H1 (cell line): ENCODE data around the gene ELMO3. TPM values are rescaled to one million over a fixed set of nuclear protein-coding genes. Genes with fewer than 3 reads are reported as not detected.

Experiments
- CTCF ChIA-PET: fragments of 300-600 bp; sonication (Branson Sonifier 250); formaldehyde crosslinking; loops from one replicate; lab custom pipeline; 2021; ENCODE audit not compliant: partially characterized antibody; lab: Charles Lee
- POLR2A ChIA-PET: fragments of 300-600 bp; sonication (Branson Sonifier 250); formaldehyde crosslinking; loops from one replicate; lab custom pipeline; 2021; ENCODE audit warnings: inconsistent platforms; ENCODE audit not compliant: partially characterized antibody; lab: Charles Lee
- DNase-seq, 2 experiments: peaks; one replicate each; pipeline versions ENCODE4 v3.0.0 to v3.0.0-alpha.2; 2010 to 2022; ENCODE audit warnings: low spot score in 2 of 2, low read depth in 1 of 2, mixed read lengths in 1 of 2
- FAIRE-seq: peaks from 2 replicates; lab custom pipeline; 2011; peaks lifted over from hg19 to GRCh38; lab: Jason Lieb, UNC
- H2AFZ ChIP-seq: 2 replicates; pipeline ENCODE4 v1.8.1; 2012; ENCODE audit warnings: low read length, inconsistent platforms
- H2AK5ac ChIP-seq: 2 replicates; pipeline ENCODE4 v1.6.1; 2013; ENCODE audit warnings: low read depth, low read length
- H2BK120ac ChIP-seq: replicated peaks from 2 replicates; pipeline ENCODE3; 2013; ENCODE audit warnings: low read depth, low read length, inconsistent platforms
- H2BK12ac ChIP-seq: 2 replicates; pipeline ENCODE4 v1.6.1; 2013; ENCODE audit warnings: low read depth, low read length
- H2BK15ac ChIP-seq: 2 replicates; pipeline ENCODE4 v1.6.1; 2013; ENCODE audit warnings: low read length
- H2BK20ac ChIP-seq: 2 replicates; pipeline ENCODE4 v1.6.1; 2013; ENCODE audit warnings: low read length
- H2BK5ac ChIP-seq: 2 replicates; pipeline ENCODE4 v1.6.1; 2013; ENCODE audit warnings: low read depth, low read length
- H3K14ac ChIP-seq: 2 replicates; pipeline ENCODE4 v1.6.1; 2013; ENCODE audit warnings: inconsistent platforms; ENCODE audit not compliant: insufficient read length
- H3K18ac ChIP-seq: 2 replicates; pipeline ENCODE4 v1.6.1; 2013; ENCODE audit warnings: low read length; ENCODE audit errors: extremely low read depth
- H3K23ac ChIP-seq: 2 replicates; pipeline ENCODE4 v1.6.1; 2013; ENCODE audit warnings: inconsistent platforms; ENCODE audit not compliant: insufficient read length
- H3K23me2 ChIP-seq: 2 replicates; pipeline ENCODE4 v1.6.1; 2013; ENCODE audit warnings: low read depth, low read length
- H3K27ac ChIP-seq: 2 replicates; pipeline ENCODE4 v1.6.1; 2011; ENCODE audit warnings: low read depth, low read length, inconsistent platforms
- H3K27me3 ChIP-seq, 4 experiments: replicated peaks in 1 of 4; 1 replicate in 1 of 4; 2 replicates in 3 of 4; pipeline versions ENCODE4 v1.6.1 to v1.8.1; 2011 to 2013; ENCODE audit warnings: low read length in 3 of 4, mild to moderate bottlenecking in 3 of 4, inconsistent platforms in 2 of 4, mixed read lengths in 2 of 4, moderate library complexity in 1 of 4; ENCODE audit not compliant: control insufficient read depth in 3 of 4, insufficient read depth in 3 of 4; ENCODE audit errors: extremely low read depth in 1 of 4
- H3K36me3 ChIP-seq, 4 experiments: 2 replicates each; pipeline versions ENCODE4 v1.6.1 to v1.8.1; 2011 to 2013; ENCODE audit warnings: mild to moderate bottlenecking in 4 of 4, low read length in 3 of 4, moderate library complexity in 2 of 4, control low read depth in 1 of 4, inconsistent platforms in 1 of 4; ENCODE audit not compliant: insufficient read depth in 4 of 4, control insufficient read depth in 2 of 4
- H3K4ac ChIP-seq: replicated peaks from 2 replicates; pipeline ENCODE3; 2013; ENCODE audit warnings: low read length, low read depth, mixed read lengths, inconsistent platforms; ENCODE audit not compliant: insufficient read length
- H3K4me1 ChIP-seq, 4 experiments: replicated peaks in 1 of 4; 1 replicate in 1 of 4; 2 replicates in 3 of 4; pipeline versions ENCODE4 v1.6.1 to v1.8.1; 2011 to 2013; ENCODE audit warnings: low read length in 3 of 4, inconsistent platforms in 2 of 4, mixed read lengths in 1 of 4; ENCODE audit not compliant: insufficient read depth in 4 of 4, control insufficient read depth in 3 of 4
- H3K4me2 ChIP-seq, 2 experiments: 2 replicates each; pipeline versions ENCODE4 v1.6.1 to v1.8.1; 2011 to 2013; ENCODE audit warnings: low read depth in 2 of 2, low read length in 2 of 2, control low read depth in 1 of 2, inconsistent platforms in 1 of 2, mild to moderate bottlenecking in 1 of 2; ENCODE audit not compliant: insufficient read depth in 1 of 2
- H3K4me3 ChIP-seq, 4 experiments: fragments of 200-600, 300-600 bp in 1 of 4; sonication (generic), shearing (Covaris generic), sonication (Bioruptor Twin) in 1 of 4; 2 replicates each; pipeline versions ENCODE4 v1.5.1 to v1.8.1; 2011 to 2016; ENCODE audit warnings: low read length in 4 of 4, low read depth in 3 of 4, control low read depth in 2 of 4, inconsistent platforms in 2 of 4, mild to moderate bottlenecking in 2 of 4, mixed read lengths in 1 of 4, moderate library complexity in 1 of 4; ENCODE audit not compliant: insufficient read depth in 2 of 4; ENCODE audit errors: extremely low read depth in 1 of 4
- H3K56ac ChIP-seq: replicated peaks from 2 replicates; pipeline ENCODE3; 2013; ENCODE audit warnings: low read depth, mild to moderate bottlenecking, mixed read lengths, low read length, inconsistent platforms; ENCODE audit not compliant: insufficient read length
- H3K79me1 ChIP-seq: 2 replicates; pipeline ENCODE4 v1.6.1; 2013; ENCODE audit warnings: low read depth, low read length, control low read depth
- H3K79me2 ChIP-seq, 2 experiments: 2 replicates each; pipeline versions ENCODE4 v1.6.1 to v1.8.1; 2012 to 2013; ENCODE audit warnings: low read length in 2 of 2, mild to moderate bottlenecking in 2 of 2, inconsistent platforms in 1 of 2; ENCODE audit not compliant: insufficient read depth in 2 of 2, control insufficient read depth in 1 of 2
- H3K9ac ChIP-seq, 4 experiments: replicated peaks in 1 of 4; 1 replicate in 1 of 4; 2 replicates in 3 of 4; pipeline versions ENCODE4 v1.6.1 to v1.8.1; 2011 to 2013; ENCODE audit warnings: low read depth in 3 of 4, low read length in 3 of 4, control low read depth in 2 of 4, mild to moderate bottlenecking in 2 of 4, moderate library complexity in 2 of 4, inconsistent platforms in 1 of 4; ENCODE audit errors: extremely low read depth in 1 of 4
- H3K9me3 ChIP-seq, 2 experiments: 2 replicates each; pipeline versions ENCODE4 v1.6.1 to v1.8.1; 2012 to 2013; ENCODE audit warnings: mild to moderate bottlenecking in 2 of 2, moderate library complexity in 2 of 2, control low read depth in 1 of 2, inconsistent platforms in 1 of 2, low read depth in 1 of 2, low read length in 1 of 2, mixed read lengths in 1 of 2; ENCODE audit not compliant: insufficient read depth in 2 of 2
- H4K20me1 ChIP-seq, 2 experiments: replicated peaks in 1 of 2; 2 replicates each; pipeline versions ENCODE3 to v1.8.1; 2011 to 2013; ENCODE audit warnings: inconsistent platforms in 2 of 2, low read length in 2 of 2, mild to moderate bottlenecking in 1 of 2; ENCODE audit not compliant: insufficient read depth in 2 of 2, control insufficient read depth in 1 of 2
- H4K5ac ChIP-seq: 2 replicates; pipeline ENCODE4 v1.6.1; 2013; ENCODE audit warnings: low read length, low read depth, mixed read lengths, inconsistent platforms; ENCODE audit not compliant: insufficient read length
- H4K8ac ChIP-seq: 2 replicates; pipeline ENCODE4 v1.8.0; 2013; ENCODE audit warnings: mild to moderate bottlenecking, moderate library complexity, low read length, inconsistent platforms; ENCODE audit not compliant: insufficient read depth; ENCODE audit errors: extremely low read depth
- H4K91ac ChIP-seq: replicated peaks from 2 replicates; pipeline ENCODE3; 2013; ENCODE audit warnings: low read length, mixed read lengths, inconsistent platforms; ENCODE audit not compliant: insufficient read length
- POLR2A ChIP-seq, 2 experiments: IDR thresholded peaks; 1 replicate in 1 of 2; 2 replicates in 1 of 2; pipeline ENCODE4 v1.6.1; 2011; ENCODE audit warnings: low read depth in 2 of 2, low read length in 2 of 2, mild to moderate bottlenecking in 2 of 2; ENCODE audit errors: control extremely low read depth in 1 of 2
- POLR2AphosphoS5 ChIP-seq: IDR thresholded peaks from 2 replicates; pipeline ENCODE4 v1.6.1; 2011; ENCODE audit warnings: low read depth, low read length
- TCF12 ChIP-seq: IDR thresholded peaks from 2 replicates; pipeline ENCODE4 v1.6.1; 2011; ENCODE audit warnings: low read depth, mild to moderate bottlenecking, low read length
- WGBS, 2 experiments: shearing (Covaris generic) in 1 of 2; methylation state at CpG; one replicate each; pipeline versions ENCODE4 v1.1.6 to v1.1.7; 2013 to 2015; ENCODE audit warnings: low lambda C conversion rate in 2 of 2, mixed read lengths in 2 of 2, inconsistent platforms in 1 of 2, low coverage in 1 of 2, missing lambda C conversion rate in 1 of 2; ENCODE audit not compliant: insufficient replicate concordance in 2 of 2, insufficient coverage in 1 of 2, insufficient read length in 1 of 2; ENCODE audit errors: extremely low coverage in 1 of 2, missing lambda C conversion rate in 1 of 2; 5-methylcytosine and 5-hydroxymethylcytosine counted together
- polyA plus RNA-seq, 7 experiments: library from polyadenylated mRNA; depleted of rRNA in 3 of 7; stranded (reverse) in 5 of 7; unstranded in 2 of 7; fragments of >200 nt in 5 of 7; fragments of 200-250 nt in 2 of 7; gene quantifications; 1 replicate in 5 of 7; 2 replicates in 1 of 7; 4 replicates in 1 of 7; pipeline versions ENCODE4 v1.2.1 to v1.2.3, GENCODE V29; 2011 to 2013; ENCODE audit warnings: missing spikeins in 2 of 7, mixed read lengths in 2 of 7
- total RNA-seq: library from RNA; stranded (reverse); fragmentation: NEBNext Ultra II Directional; extraction: Animal tissue kit (Norgen Biotek cat#: 25700); gene quantifications from 2 replicates; pipeline ENCODE4 v1.2.1, GENCODE V29; 2021

ELMO3 gene
- total and polyA plus RNA-seq, 2 of the 8 experiments (the other 6 are each of a cell fraction or from before 2014, with no cell fraction given): 9.6 to 10.9 TPM

DNA sequence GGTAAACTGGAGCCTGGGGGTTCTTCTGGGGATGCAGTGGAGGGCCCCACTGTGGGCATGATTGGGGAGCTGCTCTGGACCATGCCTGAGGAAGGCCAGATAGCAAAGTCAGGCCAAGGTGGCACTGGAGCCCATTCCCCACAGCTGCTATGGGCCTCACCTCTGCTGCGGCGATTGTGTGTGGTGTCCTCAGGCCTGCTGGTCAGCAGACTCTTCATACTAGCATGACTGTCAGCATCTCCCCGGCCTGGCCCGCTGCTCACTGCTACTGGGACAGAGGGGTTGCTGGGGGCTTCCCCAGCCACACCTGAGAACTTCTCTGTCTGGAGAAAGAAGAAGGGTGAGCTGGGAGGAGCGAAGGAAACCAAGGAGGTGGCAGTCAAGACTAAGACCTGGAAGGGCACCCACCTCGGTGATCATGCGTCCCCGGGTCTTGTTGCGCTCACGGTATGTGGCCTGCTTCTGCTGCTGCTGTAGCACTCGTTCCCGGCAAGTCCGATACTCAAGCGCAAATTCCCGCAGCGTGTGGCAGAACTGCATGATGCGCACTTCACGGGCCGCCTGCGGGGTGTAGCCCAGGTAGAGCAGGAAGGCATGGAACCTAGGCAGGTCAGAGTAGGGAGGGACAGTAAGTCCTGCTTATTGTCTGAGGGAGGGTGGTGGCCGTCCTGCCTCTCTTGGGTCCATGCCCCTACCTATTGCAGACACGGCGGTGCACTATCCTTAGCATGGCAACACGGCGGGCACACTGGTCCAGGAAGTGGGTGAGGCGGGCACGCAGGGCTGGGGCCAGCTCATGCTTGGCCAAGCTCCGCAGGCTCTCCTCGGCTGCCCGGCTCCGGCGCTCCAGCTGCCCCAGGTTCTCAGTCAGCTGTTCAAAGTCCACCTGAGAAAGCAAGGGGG lies 31.2 kb downstream of the ELMO3 start:
- Histone ChIP-seq H3K23me2 (peaks cover 5% of the 10 kb centered on the region), H3K56ac (no peak overlapping the region), H3K4me1 (peaks cover 0 to 6% (median 3%) of the 10 kb centered on the region in 4 experiments; a peak in 3 of 7 replicates), H4K8ac (0 out of 2 replicates have a peak overlapping the region, but pooled peaks have one; percentile 6), H4K20me1 (peaks cover 3 to 14% of the 10 kb centered on the region in 2 experiments), H3K27me3 (no peaks in the 10 kb centered on the region; a peak in 2 of 7 replicates), H2BK12ac (no peak overlapping the region), H2BK120ac (no peak overlapping the region), H3K36me3 (peaks cover 17 to 41% (median 38%) of the 10 kb centered on the region in 4 experiments; a peak in 7 of 8 replicates), H3K9ac (no peak overlapping the region), H3K4me2 (no peak overlapping the region), H4K5ac (no peak overlapping the region), H3K79me1 (no peaks in the 10 kb centered on the region; the same call in 1 of the 2 replicates), H2AFZ (no peak overlapping the region), H2BK5ac (no peak overlapping the region), H3K27ac (no peak overlapping the region), H3K4me3 (no peak overlapping the region), H3K79me2 (peaks cover 0 to 13% of the 10 kb centered on the region in 2 experiments; a peak in 2 of 4 replicates), H3K9me3 (no peaks in the 10 kb centered on the region), H2AK5ac (no peak overlapping the region), H3K4ac (no peak overlapping the region), H3K18ac (no peak overlapping the region), H4K91ac (no peak overlapping the region), H3K23ac (no peak overlapping the region), H3K14ac (no peak overlapping the region), H2BK20ac (no peak overlapping the region), H2BK15ac (no peak overlapping the region)
- TF ChIP-seq POLR2A (IDR thresholded peaks at IDR 0.05; ENCODE audit: control extremely low read depth in 1 of 2, low read depth in 2 of 2, low read length in 2 of 2): peak in 1 of 2 experiments; percentile 32; a peak in 1 of 3 replicates
- peak; percentile 33; the same call in 1 of the 2 replicates for TF ChIP-seq POLR2AphosphoS5
- no peak for TF ChIP-seq TCF12
- CTCF ChIA-PET: interaction anchor here (0.6 to 1.7 kb wide), 5 partner anchors 9 to 124 kb away, joined by 3 to 6 read pairs (median 3); no protein-coding TSS in a partner anchor
- POLR2A ChIA-PET: interaction anchor here (0.7 to 11.2 kb wide), 6 partner anchors 11 to 285 kb away, joined by 3 to 111 read pairs (median 3); partner anchors contain the start of genes ELMO3, FHOD1 and SLC9A5
- FAIRE-seq: no peak
- WGBS, 2 experiments: 90% methylated on average over 28 of the region's 32 CpGs; no CpG with 5 or more reads in 1 of the 2 experiments
- no peak for DNase-seq
